ENCODE data around the gene PLOD1.

DNA sequence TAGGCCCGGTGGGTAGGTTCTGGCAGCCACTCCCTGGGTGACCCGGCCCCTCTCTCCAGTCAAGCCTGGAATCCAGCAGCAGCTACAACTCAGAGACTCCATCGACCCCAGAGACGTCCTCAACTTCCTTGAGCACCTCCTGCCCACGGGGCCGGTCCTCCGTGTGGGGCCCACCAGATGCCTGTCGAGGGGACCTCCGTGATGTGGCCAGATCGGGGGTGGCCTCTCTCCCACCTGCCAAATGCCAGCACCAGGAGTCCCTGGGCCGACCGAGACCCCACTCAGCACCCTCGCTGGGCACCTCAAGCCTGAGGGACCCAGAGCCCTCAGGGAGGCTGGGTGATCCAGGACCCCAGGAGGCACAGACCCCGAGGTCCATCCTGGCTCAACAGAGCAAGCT, 87.5 kb downstream of the PLOD1 start:
- no peak for TF ChIP-seq ZNF274 (IDR thresholded peaks at IDR 0.05; ENCODE audit: low read length)
- TF ChIP-seq ZNF274 (tag by site-specific recombination; IDR thresholded peaks at IDR 0.05; ENCODE audit: borderline replicate concordance) = no peak
- no peak for TF ChIP-seq SP7 (tag by site-specific recombination; IDR thresholded peaks at IDR 0.05)
- no peak for TF ChIP-seq ZFHX2 (tag by site-specific recombination; conservative IDR thresholded peaks at IDR 0.05)
- no peak for TF ChIP-seq PBX3 (CRISPR knock-in tag; IDR thresholded peaks at IDR 0.05)
- no peak for TF ChIP-seq ATF2 (tag by site-specific recombination; IDR thresholded peaks at IDR 0.05; ENCODE audit: low read depth)
- TF ChIP-seq CTCF (tag by site-specific recombination; IDR thresholded peaks at IDR 0.05) = no peak
- TF ChIP-seq, protein P1, sequence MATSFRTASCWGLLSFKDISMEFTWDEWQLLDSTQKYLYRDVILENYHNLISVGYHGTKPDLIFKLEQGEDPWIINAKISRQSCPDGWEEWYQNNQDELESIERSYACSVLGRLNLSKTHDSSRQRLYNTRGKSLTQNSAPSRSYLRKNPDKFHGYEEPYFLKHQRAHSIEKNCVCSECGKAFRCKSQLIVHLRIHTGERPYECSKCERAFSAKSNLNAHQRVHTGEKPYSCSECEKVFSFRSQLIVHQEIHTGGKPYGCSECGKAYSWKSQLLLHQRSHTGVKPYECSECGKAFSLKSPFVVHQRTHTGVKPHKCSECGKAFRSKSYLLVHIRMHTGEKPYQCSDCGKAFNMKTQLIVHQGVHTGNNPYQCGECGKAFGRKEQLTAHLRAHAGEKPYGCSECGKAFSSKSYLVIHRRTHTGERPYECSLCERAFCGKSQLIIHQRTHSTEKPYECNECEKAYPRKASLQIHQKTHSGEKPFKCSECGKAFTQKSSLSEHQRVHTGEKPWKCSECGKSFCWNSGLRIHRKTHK (tag by site-specific recombination; IDR thresholded peaks at IDR 0.05) = no peak
- TF ChIP-seq ZBTB8A (tag by site-specific recombination; IDR thresholded peaks at IDR 0.05) = no peak
- no peak for TF ChIP-seq ZBTB44 (tag by site-specific recombination; IDR thresholded peaks at IDR 0.05)
- TF ChIP-seq REST (tag by site-specific recombination; IDR thresholded peaks at IDR 0.05) = no peak
